NAMALWA (cell line): ENCODE results near the gene C1orf50.
"Not testable (repeated sequence)": the region's sequence is repeated elsewhere in the genome, so short reads cannot be mapped to it uniquely, and the experiment has no call there.

Source experiments
- DNase-seq: peaks from one replicate; pipeline ENCODE4 v3.0.0-alpha.2; 2015; ENCODE audit warnings: low spot score

Gene C1orf50

DNA sequence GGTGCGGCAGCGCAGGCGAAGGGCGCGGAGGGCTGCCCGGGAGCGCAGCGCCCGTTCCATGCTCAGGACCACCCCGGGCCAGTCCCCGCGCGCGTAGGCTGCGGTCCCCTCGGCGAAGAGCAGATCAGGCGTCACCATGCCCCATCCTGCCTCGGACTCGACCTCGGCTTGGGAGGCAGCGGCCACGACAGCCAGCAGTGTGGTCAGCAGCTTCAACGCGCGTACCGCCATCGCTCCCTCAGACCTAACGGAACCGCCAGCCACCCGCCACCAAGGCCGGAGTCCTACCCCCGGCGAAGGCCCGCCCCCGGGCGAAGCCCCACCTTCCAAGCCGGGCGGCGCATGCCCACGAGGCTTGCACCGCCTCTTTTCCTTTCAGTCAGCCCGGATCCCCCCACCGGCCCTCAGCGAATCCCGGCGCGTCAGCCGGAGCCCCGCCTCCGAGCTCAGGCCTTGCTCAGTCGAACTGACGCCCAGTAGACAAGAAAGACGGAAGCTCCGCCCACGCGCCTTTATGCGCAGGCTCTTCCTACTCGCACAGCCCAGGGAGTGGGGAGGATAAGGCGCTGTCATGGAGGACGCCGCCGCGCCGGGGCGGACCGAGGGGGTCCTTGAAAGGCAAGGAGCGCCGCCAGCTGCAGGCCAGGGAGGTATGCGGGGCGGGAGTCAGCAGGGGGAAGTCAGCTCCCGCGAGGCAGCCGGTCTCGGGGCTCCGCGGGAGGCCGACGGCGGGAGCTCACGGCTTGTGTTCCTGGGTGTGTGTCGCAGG, at the start of gene C1orf50, which contains the start of gene P3H1:
Gene C1orf50, plus strand, starts transcription at position 509 of the 769 bp plus-strand sequence. Its CDS starts 63 bp downstream, at position 572.
Gene P3H1, minus strand, starts transcription at position 288 of the 769 bp plus-strand sequence. Its CDS starts 57 bp downstream, at position 231.
- DNase-seq, result peak; percentile 99

DNA sequence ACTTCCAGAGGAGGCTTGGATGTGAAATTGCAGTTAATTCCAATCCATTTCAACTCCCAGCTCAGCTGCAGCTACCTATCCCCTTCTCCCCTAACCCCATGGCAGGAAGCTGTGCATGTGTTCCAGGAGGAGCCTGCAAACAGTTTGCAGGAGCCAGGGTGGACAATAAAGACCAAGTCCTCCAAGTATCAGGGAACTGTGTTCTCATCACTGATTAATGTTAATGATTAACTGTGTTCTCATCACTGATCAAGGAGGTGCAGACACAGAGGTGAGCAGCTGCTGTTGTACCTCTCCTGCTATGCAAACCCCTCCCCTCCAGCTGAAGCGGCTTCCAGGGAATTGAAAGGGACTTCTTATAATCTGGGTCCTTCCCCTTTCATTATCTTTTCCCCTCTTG, 46.2 kb upstream of the C1orf50 start:
- no peak for DNase-seq

DNA sequence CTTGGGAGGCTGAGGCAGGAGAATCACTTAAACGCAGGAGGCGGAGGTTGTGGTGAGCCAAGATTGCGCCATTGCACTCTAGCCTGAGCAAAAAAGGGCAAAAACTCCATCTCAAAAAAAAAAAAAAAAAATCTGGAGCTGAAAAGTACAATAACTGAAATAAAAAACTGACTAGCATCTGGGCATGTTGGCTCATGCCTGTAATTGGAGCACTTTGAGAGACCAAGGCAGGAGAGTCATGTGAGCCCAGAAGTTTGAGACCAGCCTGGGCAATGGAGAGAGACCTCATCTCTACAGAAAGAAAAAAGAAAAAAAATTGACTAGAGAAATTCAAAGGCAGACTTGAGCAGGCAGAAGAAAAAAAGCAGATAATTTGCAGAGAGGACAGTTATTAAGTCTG, 45.1 kb upstream of the C1orf50 start:
- DNase-seq, result no peak

DNA sequence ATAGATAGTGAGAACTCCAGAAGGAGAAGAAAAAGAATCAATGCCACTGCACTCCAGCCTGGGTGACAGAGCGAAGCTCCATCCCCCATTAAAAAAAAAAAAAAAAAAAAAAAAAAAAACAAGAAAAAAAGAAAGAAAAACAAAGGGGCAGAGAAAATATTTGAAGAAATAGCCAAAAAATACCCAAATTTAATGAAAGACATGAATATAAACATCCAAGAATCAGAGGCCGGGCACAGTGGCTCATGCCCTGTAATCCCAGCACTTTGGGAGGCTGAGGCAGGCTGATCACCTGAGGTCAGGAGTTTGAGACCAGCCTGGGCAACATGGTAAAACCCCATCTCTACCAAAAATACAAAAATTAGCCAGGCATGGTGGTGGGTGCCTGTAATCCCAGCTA, 44.6 kb upstream of the C1orf50 start:
- not testable (repeated sequence) for DNase-seq

DNA sequence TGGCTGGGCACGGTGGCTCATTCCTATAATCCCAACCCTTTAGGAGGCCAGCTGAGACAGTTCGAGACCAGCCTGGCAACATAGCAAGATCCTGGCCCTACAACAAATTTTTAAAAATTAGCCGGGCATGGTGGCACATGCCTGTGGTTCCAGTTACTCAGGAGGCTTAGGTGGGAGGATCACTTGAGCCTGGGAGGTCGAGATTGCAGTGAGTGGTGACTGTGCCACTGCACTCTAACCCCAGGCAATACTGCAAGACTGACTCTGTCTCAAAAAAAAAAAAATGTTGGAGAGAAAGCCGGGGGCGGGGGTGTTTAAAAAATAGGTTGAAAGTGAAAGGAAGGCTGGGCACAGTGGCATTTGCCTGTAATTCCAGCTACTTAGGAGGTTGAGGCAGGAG, 43.5 kb upstream of the C1orf50 start:
- no peak for DNase-seq

DNA sequence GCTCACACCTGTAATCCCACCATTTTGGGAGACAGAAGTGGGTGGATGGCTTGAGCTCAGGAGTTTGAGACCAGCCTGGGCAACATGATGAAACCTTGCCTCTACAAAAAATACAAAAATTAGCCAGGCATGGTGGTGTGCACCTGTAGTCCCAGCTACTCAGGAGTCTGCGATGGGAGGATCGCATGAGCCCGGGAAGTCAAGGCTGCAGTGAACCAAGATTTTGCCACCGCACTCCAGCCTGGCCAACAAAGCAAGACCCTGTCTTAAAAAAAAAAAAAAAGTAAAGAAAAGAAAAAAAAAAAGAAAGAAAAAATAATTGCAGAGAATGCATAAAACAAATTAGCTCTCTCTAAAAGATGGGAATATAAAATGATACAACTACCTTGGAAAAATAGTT, 41.2 kb upstream of the C1orf50 start:
- DNase-seq, result not testable (repeated sequence)

DNA sequence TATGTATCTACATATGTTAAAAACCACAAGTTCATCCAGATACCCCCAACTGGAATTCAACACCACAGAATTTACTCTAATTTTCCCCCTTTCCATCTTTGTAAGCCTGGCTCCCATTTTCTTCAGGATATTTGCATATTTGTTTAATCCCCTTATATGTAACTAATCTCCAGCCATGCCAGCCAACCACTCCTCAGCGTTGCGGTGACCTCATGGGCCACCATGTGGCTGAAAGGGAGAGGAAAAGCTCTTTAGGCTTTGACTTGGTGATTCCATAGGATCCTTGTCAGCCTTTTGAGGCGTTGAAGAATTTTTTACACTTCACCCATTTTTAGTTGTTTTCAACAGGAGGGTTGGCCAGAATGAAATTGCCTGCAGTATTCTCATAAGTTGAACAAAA, 37.0 kb upstream of the C1orf50 start:
- no peak for DNase-seq

DNA sequence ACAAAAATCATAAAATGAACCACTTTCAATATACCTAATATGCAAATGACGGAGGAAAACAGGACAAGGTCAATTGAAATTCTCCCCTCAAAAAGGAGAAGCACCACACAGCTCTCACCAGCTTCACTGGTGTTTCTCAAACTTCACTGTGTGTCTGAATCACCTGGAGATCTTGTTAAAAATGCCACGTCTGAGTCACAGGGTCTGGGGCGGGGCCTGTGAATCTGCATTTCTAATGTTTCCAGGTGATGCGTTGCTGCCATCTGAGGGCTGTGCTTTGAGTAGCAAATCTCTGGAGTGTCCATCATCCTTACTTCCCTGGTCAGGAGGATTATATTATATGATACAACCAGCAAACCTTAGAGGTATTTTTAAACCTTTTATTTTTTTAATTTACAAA, 36.1 kb upstream of the C1orf50 start:
- DNase-seq, result peak; percentile 29

DNA sequence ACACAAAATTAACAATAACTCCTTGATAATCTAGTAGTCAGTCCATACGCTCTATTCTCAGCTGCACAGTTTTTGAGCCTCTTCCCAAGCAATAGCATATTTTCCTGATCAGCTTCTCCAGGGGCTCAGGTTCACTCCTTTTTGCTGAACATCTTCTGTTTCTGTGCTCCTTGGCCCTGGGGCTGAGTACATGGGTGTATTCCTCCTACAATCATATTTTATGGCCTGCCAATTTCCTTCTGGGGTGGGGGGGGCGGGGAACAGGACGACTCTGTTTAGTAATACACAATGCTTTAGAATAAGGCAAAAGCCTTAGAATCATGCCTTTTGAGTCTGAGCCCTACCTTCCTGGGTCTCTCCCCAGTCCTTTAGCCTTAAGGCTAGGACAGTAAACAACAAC, 35.5 kb upstream of the C1orf50 start:
- no peak for DNase-seq

DNA sequence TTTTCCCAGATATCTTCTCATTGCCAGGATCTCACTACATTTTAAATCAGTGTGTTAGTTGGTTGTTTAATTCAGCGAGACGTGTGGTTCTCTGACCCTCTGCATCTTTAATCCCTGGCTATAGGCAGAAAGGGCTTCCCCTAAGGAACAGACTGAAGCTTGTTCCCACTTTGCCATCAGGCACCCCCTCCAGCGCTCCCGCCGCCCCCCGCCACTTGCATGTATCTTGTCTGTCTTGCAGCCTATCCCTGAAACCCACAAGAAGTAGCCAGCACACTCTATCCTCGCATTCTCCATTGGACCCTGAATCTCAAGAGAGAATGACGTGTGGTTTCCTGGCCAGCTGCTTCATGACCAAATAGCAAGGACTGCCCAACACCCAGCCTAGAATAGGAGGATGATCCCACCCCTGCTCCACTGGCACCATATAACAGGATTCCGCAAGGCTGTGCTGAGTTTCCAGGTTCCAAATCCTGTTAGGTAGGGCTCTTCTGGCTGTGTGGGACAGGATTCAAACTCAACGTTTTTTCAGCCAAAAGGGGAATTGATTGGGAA, 34.8 kb upstream of the C1orf50 start:
- DNase-seq, result no peak

DNA sequence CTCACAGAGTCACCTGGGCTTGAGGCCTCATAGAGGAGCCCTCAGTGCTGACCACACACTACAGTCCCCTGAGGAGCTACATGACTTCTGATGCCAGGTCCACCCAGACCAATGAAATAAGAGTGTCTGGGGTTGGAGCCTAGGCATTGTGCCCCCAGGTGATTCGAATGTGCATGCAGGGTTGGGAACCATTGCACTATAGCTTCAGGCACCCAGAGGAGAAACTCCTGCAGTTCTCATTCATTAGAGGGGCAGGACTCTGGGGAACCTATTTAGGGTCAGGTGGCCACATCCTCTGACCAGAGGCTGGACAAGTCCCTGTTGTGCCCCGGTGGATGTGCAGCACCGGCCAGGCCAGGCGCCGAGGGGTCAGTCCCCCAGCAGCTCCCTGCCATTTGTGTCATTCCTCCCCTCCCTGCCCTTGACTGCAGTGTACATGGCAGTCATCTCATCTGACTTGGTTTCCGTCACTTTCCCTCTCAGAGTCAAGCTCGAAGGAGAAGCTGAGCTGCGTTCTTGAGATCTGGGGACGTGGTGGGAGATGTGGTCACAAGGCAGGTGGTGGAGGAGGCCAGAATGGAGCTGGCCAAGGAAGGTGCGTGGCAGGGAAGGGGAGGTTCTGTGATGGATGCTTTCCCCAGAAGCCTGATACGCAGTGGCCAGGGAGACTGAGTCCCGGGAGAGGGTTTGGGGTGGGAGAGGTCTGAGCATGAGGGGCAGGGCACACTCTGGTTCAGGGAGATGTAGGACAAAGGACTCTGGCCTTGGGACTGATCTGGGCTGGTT, 33.4 kb upstream of the C1orf50 start:
- no peak for DNase-seq

DNA sequence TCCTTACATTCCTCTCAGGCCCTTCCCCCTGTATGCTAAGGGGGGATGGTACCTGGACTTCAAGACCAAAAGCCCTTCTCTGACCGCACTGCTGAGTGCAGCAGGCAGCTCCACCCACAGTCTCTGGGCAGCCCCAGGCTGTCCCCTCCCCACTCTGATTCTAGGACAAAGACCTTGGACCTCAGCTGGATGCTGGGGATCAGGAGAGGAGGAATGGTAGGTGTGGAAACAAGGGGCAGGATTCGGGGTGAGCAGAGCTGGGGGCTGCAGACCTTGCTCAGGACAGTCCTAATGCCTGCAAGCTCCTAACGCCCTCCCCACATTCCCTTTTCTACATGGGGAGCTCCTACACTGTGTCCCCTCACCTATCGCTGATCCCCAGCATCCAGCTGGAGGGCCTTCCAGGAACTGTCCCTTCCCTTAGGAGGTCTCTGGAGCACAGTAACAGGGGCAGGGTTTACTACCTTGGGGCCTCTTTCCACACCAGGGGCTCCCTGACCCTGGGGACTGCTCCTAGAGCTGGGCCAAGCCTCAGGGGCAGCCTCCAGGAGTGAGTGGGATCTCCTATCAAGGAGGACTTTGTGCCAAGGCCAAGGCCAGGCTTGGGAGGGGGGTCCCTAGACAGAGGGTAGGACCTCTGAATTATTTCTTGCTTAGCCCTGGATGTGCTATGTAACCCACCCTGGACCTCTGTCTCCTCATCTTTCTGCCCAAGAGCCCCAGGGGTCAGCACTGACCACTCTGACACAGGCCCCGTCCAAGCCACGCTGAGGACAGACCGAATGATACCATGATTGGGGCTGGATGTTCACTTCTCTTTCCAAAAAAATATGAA, 32.6 kb upstream of the C1orf50 start:
- no peak for DNase-seq

DNA sequence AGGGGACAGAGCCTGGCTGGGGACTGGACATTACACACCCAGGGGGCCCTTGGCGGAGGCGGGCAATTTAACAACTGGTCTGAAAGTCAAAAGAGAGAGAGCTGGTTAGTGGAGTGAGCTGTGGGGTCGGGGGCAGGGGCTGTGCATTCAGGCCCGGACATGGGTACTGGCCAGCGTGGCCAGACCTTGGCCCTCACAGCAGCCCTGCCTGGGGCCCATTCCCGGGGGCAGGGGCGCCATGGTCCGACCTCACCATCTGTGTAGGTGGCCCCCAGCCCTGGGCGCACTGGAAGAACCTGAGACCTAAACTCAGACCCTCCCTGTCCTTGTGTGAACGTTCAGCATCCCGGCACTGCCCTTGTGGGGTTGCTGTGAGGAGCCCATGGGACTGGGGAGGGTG, 32.0 kb upstream of the C1orf50 start:
- no peak for DNase-seq

DNA sequence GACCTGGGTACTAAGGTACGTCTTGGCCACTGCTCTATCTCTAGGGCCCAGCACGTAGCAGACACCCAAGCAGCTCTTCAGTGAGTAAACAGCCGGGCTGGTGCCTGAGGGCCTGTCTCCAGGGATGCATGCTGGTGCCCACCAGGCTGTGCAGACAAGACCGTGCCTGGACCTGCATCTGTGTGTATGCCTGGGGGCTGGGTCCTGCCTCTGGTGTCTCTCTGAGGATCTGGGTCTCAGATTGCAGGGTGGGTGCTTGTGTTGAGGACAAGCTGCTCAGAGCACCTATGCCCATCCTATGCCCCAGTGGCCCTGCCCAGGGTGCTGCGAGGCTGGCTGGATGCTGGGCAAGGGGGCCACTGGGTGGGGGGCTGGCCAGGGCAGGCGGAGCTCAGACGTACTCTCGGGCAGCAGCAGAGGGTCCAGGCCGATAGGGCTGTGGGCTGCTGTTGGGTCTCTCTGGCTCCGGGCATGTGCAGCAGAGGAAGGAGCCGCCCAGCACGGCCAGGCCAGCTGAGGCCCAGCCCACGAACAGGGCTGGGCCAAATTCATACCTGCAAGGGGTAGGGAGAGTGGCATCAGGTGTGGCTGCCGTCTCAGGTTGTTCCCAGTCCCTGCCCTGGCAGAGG, 31.5 kb upstream of the C1orf50 start:
- DNase-seq, result no peak

DNA sequence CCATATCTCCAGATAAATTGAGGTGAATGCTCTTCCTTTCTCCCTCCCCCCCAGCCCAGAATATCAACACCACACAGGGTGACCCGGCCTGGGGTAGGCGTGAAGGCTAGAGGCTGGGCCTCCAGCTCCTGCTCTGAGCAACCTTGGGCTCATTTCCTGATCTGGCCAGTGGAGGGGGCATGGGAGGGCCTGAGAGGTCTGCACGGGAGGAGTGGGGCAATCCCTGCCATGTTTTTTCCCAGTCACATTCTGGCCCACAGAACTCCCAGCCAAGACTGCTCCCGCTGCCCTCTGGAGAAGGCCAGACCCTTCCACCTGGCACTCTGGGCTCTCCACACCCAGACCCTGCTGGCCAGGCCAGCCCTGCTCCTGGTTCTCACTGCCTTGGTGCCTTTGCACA, 30.9 kb upstream of the C1orf50 start:
- peak; percentile 22 for DNase-seq

DNA sequence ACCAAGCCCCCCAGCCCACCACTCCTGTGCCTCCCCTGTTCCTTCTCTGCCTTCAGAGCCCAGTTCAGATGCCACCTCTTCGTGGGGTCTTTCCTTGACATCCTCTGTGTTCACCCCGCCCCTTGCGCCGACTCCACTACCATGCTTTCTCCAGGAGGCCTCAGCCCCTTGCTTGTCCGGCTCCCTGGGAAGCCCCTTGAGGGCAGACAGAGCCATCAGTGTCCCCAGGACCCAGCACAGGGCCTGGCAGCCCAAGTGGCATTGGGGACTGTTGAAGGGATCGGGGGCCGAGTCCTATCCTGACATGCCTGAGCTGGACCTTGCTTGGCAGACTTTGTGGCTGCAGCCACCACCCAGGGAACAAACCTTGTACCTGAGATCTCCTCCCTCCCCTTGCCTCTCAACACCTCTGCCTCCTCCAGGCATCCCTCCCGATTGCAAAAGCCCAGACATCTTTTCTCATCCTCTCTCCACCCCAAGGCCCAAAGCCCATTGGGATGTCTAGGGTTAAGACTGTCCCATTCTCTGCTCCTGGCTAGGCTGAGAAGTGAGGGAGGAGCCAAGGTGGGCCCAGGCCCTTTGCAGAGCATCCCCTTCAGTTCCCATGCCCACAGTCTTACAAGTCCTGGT, 30.4 kb upstream of the C1orf50 start:
- no peak for DNase-seq

DNA sequence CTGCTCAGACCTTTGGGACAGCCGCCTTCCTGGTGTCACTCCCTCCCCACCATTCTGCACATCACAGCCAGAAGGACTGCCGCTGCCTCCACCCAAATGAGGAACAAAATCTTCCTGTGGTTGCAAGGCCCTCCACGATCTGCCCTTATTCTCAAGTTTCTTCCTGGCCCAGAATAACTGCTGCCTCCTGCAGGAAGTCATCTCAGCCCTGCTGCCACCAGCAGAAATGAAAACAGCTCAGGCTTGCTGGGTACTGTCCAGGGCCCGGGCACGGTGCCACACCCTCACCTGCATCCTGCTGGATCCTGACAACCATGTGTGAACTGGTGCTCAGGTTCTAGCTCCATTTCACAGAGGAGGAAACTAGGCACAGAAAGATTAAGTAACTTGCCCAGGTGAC, 29.8 kb upstream of the C1orf50 start:
- peak; percentile 32 for DNase-seq

DNA sequence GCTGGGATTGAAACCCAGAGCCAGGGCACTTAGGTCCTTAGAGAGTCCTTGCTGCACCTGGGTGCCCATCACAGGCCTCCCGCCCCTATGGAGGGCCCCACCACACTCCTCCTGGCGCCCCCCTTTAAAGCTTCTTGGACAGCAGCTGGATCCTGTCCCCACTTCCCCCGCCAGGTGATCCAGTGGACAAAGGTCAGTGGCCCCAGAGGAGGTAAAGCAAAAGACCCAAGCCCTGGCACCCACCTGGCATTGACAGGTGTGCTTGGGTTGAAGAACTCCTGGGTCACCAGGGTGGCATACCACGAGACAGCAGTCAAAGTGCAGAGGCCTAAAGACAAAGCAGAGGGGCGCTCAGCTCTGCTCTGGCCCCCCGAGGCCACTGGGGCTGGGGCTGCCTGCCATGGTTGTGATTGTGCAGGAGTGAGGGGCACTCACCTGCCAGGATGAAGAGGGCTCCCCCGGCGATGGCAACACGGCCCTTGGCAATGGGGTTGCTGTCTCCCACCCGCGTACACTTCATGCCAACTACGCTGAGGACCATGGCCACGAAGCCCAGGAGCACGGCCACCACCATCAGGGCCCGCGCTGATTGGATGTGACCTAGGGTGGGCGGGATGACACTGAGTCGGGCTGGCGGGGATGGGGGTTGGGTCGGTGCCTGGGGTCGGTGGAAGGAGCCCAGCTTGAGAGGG, 28.9 kb upstream of the C1orf50 start:
- no peak for DNase-seq

DNA sequence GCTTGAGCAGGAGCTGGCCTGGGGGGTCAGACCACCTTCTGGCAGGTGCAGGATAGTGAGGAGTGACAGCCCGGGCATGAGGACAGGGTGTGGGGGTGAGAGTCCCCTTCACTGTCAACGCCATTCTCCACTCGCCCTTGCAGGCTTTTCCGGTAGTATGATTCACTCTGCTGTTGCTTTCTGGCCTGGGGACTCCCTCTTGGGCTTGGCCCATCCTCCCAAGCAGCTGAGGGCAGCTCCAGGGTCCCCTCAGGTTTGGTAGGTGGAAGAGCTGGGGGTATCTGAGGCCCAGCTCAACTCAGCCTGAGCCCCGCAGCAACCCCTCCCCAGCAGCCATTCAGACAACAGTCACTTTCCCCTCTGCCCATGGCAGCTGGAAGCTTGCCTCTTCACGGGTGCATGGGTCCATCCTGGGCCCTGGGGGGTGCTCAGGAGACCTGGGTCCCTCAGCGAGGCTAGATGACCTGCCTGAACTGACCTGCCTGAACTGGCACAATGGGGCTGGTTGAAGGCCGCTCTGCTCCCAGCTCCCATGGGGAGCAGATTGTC, 28.3 kb upstream of the C1orf50 start:
- DNase-seq, result no peak
